ACC112 (cell line): ENCODE results near the gene ACRV1.

Experiments used
- H2AFZ ChIP-seq: fragments of 200-600 bp; sonication (generic); one replicate; pipeline ENCODE4 v1.6.0; 2017; ENCODE audit warnings: antibody characterized with exemption, low read length; ENCODE audit not compliant: unreplicated experiment
- H3K27ac ChIP-seq: fragments of 200-600 bp; sonication (generic); 2 replicates; pipeline ENCODE4 v1.5.1; 2014; ENCODE audit warnings: low read depth, mild to moderate bottlenecking, antibody characterized with exemption, low read length, moderate library complexity
- H3K27me3 ChIP-seq: fragments of 200-600 bp; sonication (generic); 2 replicates; pipeline ENCODE4 v1.6.1; 2014; ENCODE audit warnings: mild to moderate bottlenecking, antibody characterized with exemption, low read length, moderate library complexity, mixed read lengths; ENCODE audit not compliant: insufficient read depth
- H3K36me3 ChIP-seq: fragments of 200-600 bp; sonication (generic); 2 replicates; pipeline ENCODE4 v1.6.1; 2016; ENCODE audit warnings: mild to moderate bottlenecking, antibody characterized with exemption, low read length, moderate library complexity, mixed read lengths; ENCODE audit not compliant: insufficient read depth
- H3K4me1 ChIP-seq: fragments of 200-600 bp; sonication (generic); one replicate; pipeline ENCODE4 v1.6.1; 2016; ENCODE audit warnings: low read length, mixed read lengths; ENCODE audit not compliant: insufficient read depth, unreplicated experiment, control insufficient read depth
- H3K4me3 ChIP-seq: fragments of 200-600 bp; sonication (generic); 2 replicates; pipeline ENCODE4 v1.5.1; 2014; ENCODE audit warnings: mild to moderate bottlenecking, low read depth, low read length
- H3K79me2 ChIP-seq: fragments of 200-600 bp; sonication (generic); one replicate; pipeline ENCODE4 v1.6.0; 2016; ENCODE audit warnings: low read length; ENCODE audit not compliant: control insufficient read depth, unreplicated experiment, insufficient read depth

Gene ACRV1

DNA sequence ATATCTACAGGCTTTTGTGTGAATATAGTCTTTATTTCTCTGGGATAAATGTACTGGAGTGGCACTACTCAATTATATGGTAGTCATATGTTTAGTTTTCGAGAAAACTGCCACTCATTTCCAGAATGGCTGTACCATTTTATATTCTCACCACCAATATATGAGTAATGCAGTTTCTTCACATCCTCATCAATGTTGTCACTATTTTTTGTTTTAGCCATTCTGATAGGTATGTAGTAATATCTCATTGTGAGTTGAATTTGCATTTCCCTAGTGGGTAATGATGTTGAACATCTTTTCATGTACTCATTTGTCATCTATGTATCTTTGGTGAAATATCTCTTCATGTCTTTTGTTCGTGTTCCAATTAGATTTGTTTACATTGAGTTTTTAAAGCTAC lies 18.0 kb downstream of the ACRV1 start:
- H3K27ac ChIP-seq = no peak overlapping the region
- H3K36me3 ChIP-seq = peaks cover 53% of the 10 kb centered on the region
- no peaks in the 10 kb centered on the region for H3K4me1 ChIP-seq
- no peaks in the 10 kb centered on the region for H3K27me3 ChIP-seq
- H2AFZ ChIP-seq = no peak overlapping the region
- peaks cover 3% of the 10 kb centered on the region for H3K79me2 ChIP-seq
- H3K4me3 ChIP-seq = no peak overlapping the region

DNA sequence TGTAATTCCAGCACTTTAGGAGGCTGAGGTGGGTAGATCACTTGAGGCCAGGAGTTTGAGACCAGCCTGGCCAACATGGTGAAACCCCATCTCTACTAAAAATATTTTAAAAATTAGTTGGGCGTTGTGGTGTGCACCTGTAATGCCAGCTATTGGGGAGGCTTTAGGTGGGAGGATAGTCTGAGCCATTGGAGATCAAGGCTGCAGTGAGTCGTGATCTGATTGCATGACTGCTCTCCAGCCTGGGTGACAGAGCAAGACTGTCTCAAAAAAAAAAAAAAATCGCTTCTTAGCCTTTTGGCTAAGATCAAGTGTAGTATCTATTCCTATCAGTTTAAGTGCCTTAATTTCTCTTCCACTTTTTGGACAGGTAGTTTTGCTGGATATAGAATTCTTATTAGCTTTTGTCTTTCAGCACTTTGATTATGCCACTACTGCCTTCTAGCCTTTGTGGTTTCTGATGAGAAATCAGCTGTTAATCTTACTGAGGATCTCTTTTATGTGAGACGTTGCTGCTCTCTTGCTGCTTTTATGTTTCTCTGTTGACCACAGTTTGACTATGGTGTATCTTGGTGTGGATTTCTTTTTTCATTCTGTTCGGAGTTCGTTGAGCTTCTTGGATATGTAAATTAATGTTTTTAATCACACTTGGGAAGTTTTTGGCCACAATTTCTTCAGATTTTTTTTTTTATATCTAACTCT lies 31.0 kb downstream of the ACRV1 start:
- Histone ChIP-seq H3K79me2 (peaks cover 9% of the 10 kb centered on the region), H2AFZ (no peak overlapping the region), H3K27me3 (no peaks in the 10 kb centered on the region), H3K36me3 (peaks cover 26% of the 10 kb centered on the region), H3K4me1 (no peaks in the 10 kb centered on the region), H3K27ac (no peak overlapping the region), H3K4me3 (no peak overlapping the region)

DNA sequence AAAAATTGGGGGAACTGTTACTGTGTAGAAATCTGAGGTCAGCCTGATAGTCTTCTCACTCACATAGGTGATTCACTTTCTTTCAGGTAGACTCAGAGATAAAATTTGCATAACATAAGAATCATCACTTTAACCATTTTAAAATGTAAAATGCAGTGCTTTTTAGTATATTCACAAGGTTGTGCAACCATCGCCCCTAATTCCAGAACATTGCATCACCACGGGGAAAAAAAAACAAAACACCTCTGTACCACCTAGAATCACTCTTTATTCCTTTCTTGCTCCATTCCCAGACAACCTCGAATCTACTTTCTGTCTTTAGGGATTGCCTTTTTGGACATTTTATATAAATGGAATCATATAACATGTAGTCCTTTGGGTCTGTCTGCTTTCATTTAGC lies 34.8 kb downstream of the ACRV1 start:
- peaks cover 3% of the 10 kb centered on the region for H3K4me1 ChIP-seq
- H3K4me3 ChIP-seq = no peak overlapping the region
- H3K27ac ChIP-seq = no peak overlapping the region
- H3K79me2 ChIP-seq = peaks cover 9% of the 10 kb centered on the region
- peaks cover 33% of the 10 kb centered on the region for H3K36me3 ChIP-seq
- no peak overlapping the region for H2AFZ ChIP-seq
- no peaks in the 10 kb centered on the region for H3K27me3 ChIP-seq

DNA sequence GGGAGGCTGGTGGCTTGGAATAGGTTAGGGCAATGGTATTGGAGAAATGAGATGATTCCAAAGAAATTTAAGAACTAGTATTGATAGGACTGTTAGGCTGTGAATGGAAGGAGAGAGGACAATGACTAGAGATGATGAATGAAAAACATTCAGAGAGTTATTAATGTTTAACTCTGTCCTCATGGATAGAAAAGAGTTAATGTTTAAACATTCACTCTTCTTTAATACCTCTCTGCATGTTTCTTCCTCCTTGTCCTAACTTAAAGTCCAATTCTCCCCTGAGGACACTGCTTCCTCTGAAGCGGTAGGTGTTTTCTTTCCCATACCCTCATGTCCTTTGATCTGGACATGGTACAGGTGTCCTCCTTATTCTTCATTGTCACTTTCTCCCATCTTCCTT lies 42.3 kb downstream of the ACRV1 start:
- Histone ChIP-seq H3K79me2 (no peaks in the 10 kb centered on the region), H3K27me3 (no peaks in the 10 kb centered on the region), H3K36me3 (peaks cover 39% of the 10 kb centered on the region), H3K4me3 (no peak overlapping the region), H2AFZ (no peak overlapping the region), H3K27ac (no peak overlapping the region), H3K4me1 (peaks cover 3% of the 10 kb centered on the region)

DNA sequence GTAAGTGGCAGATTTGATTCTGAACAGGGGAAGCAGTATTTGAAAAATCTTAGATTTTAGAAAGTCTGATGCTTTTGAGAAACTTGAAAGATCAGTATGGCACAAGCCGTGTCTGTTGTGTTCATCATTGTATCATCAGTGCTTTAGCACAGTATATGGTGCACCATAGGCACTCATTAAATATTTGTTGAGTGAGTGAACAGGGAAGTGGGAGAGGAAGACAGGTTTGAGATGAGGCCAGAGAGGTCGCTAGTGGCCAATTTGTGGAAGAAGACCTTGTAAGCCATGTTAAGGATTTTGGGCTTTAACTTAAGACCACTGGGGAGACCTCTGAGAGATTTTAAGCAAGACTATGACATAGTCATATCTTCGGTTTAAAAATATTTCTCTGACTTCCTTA lies 42.8 kb downstream of the ACRV1 start:
- Histone ChIP-seq H3K79me2 (no peaks in the 10 kb centered on the region), H3K27me3 (no peaks in the 10 kb centered on the region), H2AFZ (no peak overlapping the region), H3K27ac (no peak overlapping the region), H3K36me3 (peaks cover 43% of the 10 kb centered on the region), H3K4me1 (peaks cover 3% of the 10 kb centered on the region), H3K4me3 (no peak overlapping the region)

DNA sequence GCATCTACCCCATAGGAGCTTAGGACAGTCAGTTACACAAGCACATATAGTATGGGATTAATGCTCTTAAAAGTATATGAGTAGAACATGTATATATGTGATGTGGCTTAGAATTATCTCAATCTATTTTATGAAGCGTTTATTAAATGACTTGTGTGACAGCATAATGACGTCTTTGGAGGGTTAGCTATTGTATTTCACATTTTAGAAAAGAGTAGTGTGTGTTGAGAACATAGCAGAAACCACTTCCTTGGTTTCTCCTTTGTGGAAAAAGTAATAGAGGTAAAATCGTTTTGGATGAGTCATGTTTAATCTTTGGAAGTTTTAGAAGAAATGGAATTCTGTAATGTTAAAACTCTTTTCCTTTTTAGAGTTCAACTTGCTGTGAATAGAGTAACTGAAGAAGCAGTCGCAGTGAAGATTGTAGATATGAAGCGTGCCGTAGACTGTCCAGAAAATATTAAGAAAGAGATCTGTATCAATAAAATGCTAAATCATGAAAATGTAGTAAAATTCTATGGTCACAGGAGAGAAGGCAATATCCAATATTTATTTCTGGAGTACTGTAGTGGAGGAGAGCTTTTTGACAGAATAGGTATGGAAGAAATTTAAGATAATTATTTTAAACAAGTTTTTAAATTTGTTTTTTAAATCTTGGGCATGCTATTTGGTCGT lies 53.3 kb downstream of the ACRV1 start:
- Histone ChIP-seq H3K4me1 (peaks cover 17% of the 10 kb centered on the region), H3K36me3 (peaks cover 15% of the 10 kb centered on the region), H3K4me3 (peak overlapping the region; percentile 89), H2AFZ (peak overlapping the region; percentile 4), H3K79me2 (peaks cover 24% of the 10 kb centered on the region), H3K27ac (peak overlapping the region; percentile 94), H3K27me3 (no peaks in the 10 kb centered on the region)

DNA sequence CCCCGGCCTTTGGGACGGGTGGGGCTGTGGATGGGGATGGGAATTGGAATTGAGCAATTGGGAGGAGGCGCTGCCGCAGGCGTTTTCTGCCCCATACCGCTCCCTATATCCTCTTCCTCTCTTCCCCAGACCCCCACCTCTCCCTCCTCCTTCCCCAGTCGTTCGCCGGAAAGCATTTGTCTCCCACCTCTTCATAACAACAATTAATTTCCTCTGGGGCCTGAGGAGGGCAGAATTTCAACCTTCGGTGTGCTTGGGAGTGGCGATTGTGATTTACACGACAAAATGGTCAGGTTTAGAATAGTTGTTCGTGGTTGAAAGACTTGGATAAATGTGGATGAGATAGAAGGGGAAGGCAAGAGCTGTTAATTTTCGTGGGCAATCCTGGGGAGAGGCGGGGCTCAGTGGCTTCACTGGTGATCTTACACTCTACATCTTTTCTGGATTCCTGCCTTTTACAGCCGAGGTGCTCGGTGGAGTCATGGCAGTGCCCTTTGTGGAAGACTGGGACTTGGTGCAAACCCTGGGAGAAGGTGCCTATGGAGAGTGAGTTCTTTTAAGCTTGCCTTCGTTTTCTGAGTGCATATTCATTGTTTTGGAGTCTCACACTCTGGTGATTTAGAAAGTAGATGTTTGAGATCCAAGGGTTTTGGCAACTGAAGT lies 54.2 kb downstream of the ACRV1 start:
- Histone ChIP-seq H3K4me3 (peak overlapping the region; percentile 89), H3K4me1 (peaks cover 26% of the 10 kb centered on the region), H3K36me3 (peaks cover 12% of the 10 kb centered on the region), H3K27me3 (no peaks in the 10 kb centered on the region), H2AFZ (peak overlapping the region; percentile 77), H3K27ac (peak overlapping the region; percentile 94), H3K79me2 (peaks cover 23% of the 10 kb centered on the region)

DNA sequence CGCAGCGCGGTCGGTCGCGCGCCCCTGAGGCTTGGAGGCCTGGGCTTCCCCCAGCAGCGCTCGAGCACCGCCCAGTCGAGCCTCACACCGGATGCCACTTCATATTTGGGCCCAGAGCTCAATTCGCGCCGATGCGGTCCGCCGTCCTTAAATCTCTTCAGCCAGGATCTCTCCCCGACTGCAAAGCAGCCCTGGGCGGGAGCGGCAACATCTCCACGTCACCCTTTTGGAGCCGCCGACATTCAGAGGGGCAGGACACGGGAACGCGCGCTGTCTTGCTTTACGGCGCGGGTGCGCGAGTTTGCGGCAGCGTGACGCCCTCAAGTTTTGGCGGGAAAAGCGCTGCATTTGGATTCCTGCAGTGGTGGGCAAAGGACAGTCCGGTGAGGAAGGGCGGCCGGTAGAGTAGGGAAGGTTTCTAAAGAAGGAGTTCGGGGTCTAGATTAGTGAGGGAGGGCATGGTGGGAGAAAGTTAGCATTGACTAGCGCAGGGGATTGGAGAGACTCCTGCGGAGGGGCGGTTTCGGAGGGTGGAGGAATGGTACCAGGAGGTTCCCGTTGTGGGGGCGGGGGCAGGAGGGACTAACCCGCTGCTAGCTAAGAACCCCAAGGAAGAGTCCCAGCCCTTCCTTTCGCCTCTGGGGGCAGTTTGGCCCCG lies 54.9 kb downstream of the ACRV1 start:
- Histone ChIP-seq H3K27me3 (no peaks in the 10 kb centered on the region), H3K4me3 (peak overlapping the region; percentile 89), H3K79me2 (peaks cover 21% of the 10 kb centered on the region), H3K36me3 (peaks cover 10% of the 10 kb centered on the region), H2AFZ (peak overlapping the region; percentile 77), H3K27ac (peak overlapping the region; percentile 94), H3K4me1 (peaks cover 29% of the 10 kb centered on the region)

DNA sequence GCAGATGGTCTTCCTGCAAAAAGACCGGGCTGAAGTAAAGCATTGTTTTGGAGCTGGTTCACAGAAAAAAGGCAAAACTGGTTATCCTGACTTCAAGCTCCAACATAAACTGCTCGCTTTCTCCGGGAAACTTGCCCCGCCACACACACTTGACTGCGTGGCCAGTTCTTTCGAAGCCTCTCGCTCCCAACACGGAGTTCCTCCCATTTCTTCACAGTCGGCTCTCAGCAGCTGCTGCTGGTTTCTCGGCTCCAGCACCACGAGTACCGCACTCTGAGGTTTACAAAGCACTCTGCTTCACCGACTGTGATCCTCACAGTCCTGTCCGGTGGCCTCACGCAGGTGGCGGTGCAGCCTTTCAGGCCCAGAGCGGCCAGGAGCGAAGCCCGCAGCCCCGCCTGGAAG lies 55.4 kb downstream of the ACRV1 start:
- Histone ChIP-seq H3K36me3 (peaks cover 9% of the 10 kb centered on the region), H3K4me1 (peaks cover 29% of the 10 kb centered on the region), H3K79me2 (peaks cover 21% of the 10 kb centered on the region), H3K4me3 (peak overlapping the region; percentile 89), H2AFZ (peak overlapping the region; percentile 77), H3K27ac (peak overlapping the region; percentile 94), H3K27me3 (no peaks in the 10 kb centered on the region)

DNA sequence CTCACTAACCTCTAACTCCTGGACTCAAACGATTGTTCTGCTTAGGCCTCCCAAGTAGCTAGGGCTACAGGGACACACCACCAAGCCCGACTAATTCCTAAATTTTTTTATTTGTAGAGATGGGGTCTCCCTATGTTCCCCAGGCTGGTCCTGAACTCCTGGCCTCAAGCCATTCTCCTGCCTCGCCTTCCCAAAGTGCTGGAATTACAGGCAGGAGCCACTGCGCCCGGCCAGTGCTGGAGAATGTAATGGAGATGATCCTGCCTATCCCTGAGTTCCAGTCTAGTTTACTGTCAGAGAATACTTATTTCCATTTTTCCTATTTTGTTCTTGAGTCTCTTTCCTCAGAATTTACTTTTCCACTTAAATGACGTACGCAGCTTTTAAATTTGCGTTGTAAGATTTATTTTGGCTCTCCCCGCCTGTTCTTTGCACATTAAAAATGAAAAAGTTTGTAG lies 55.9 kb downstream of the ACRV1 start, which contains the start of gene CHEK1:
CHEK1 (plus strand) TSS at position 408 of the 458 bp plus-strand sequence. CDS start 1,606 bp downstream, outside the sequence.
- H3K27ac ChIP-seq = peak within 1 kb of the TSS; percentile 94
- peaks cover 29% of the 10 kb centered on the region for H3K4me1 ChIP-seq
- peak within 1 kb of the TSS; percentile 77 for H2AFZ ChIP-seq
- H3K4me3 ChIP-seq = peak within 1 kb of the TSS; percentile 89
- H3K27me3 ChIP-seq = no peaks in the 10 kb centered on the region
- H3K36me3 ChIP-seq = peaks cover 7% of the 10 kb centered on the region
- peaks cover 21% of the 10 kb centered on the region for H3K79me2 ChIP-seq
